Gastroesophageal sphincter (tissue), 4 donors: ENCODE results near the gene EIF5. TPM values are rescaled to one million over a fixed set of nuclear protein-coding genes. Genes with fewer than 3 reads are reported as not detected.
A peak's percentile ranks its signal among the peaks of the same experiment; 100 is the strongest.
"Not testable (repeated sequence)": the region's sequence is repeated elsewhere in the genome, so short reads cannot be mapped to it uniquely, and the experiment has no call there.

ENCODE experiments used
- ATAC-seq: fragments of 150-250 bp; one replicate; pipeline ENCODE4 v1.9.1; 2016; ENCODE audit warnings: mild to moderate bottlenecking, moderate library complexity
- H3K27ac ChIP-seq, 4 donors: fragments of 200-600 bp; sonication (generic) in 3 of 4; 1 replicate in 3 of 4; 2 replicates in 1 of 4; pipeline ENCODE4 v1.5.1; 2016 to 2019
- H3K27me3 ChIP-seq: fragments of 200-600 bp; sonication (generic); one replicate; pipeline ENCODE4 v1.5.1; 2019
- H3K36me3 ChIP-seq, 2 donors: fragments of 200-600 bp; sonication (generic); one replicate each; pipeline ENCODE4 v1.5.1; 2019; ENCODE audit warnings: control low read depth in 1 of 2
- H3K4me1 ChIP-seq, 3 donors: fragments of 200-600 bp; sonication (generic); 1 replicate in 2 of 3; 2 replicates in 1 of 3; pipeline ENCODE4 v1.5.1; 2016 to 2019; ENCODE audit warnings: control low read depth in 2 of 3
- H3K4me3 ChIP-seq, 2 donors: fragments of 200-600 bp; sonication (generic); one replicate each; pipeline ENCODE4 v1.5.1; 2019; ENCODE audit warnings: mild to moderate bottlenecking in 1 of 2, moderate library complexity in 1 of 2
- H3K9me3 ChIP-seq, 3 donors: fragments of 200-600 bp; sonication (generic); one replicate each; pipeline ENCODE4 v1.5.1; 2017 to 2019; ENCODE audit warnings: control low read depth in 2 of 3
- EP300 ChIP-seq: sonication (generic); formaldehyde crosslinking; IDR thresholded peaks from one replicate; pipeline ENCODE4 v1.6.1; 2017; ENCODE audit warnings: antibody characterized with exemption, mild to moderate bottlenecking
- POLR2A ChIP-seq, 2 donors: fragments of 450-650 bp; IDR thresholded peaks; one replicate each; pipeline ENCODE4 v1.6.1; 2017; ENCODE audit warnings: antibody characterized with exemption in 2 of 2, mild to moderate bottlenecking in 2 of 2, moderate library complexity in 1 of 2
- POLR2AphosphoS5 ChIP-seq: sonication (generic); formaldehyde crosslinking; IDR thresholded peaks from one replicate; pipeline ENCODE4 v1.6.1; 2017; ENCODE audit warnings: antibody characterized with exemption
- WGBS, 2 donors: methylation state at CpG; one replicate each; pipeline ENCODE4 v1.1.5; 2018; ENCODE audit warnings: low coverage in 1 of 2; 5-methylcytosine and 5-hydroxymethylcytosine counted together
- total RNA-seq, 4 donors: library from RNA; depleted of rRNA; stranded (reverse); fragments of >200 nt; gene quantifications; one replicate each; pipeline ENCODE4 v1.1.0, GENCODE V29; 2016
- TF ChIP-seq, protein P1 (sequence below), 4 experiments: fragments of 200-600 bp in 2 of 4; fragments of 450-650 bp in 2 of 4; sonication (generic) in 1 of 4; IDR thresholded peaks; one replicate each; pipeline ENCODE4 v1.5.1; 2017 to 2019; ENCODE audit warnings: antibody characterized with exemption in 4 of 4, mild to moderate bottlenecking in 2 of 4, moderate library complexity in 2 of 4

The EIF5 gene
- total RNA-seq, 4 donors from 2014 or later = 166 to 252 (median 203) TPM

DNA sequence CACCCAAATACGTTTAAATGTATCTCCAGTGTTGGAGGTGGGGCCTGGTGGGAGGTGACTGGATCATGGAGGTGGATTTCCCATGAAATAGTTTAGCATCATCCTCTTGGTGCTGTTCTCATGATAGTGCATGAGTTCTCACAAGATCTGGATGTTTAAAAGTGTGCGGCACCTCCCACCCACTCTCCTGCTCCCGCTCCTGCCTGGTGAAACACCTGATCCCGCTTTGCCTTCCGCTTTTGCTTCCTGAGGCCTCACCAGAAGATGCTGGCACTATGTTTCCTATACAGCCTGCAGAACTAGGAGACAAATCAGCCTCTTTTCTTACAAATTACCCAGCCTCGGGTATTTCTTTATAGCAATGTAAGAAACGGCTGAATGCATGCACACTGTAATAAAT is 20.1 kb downstream of the EIF5 start:
- 90 to 93% methylated on average over 2 to 6 of the region's 7 CpGs for WGBS, 2 donors
- ATAC-seq = no peak
- Histone ChIP-seq H3K4me1 (no peaks in the 10 kb centered on the region), H3K36me3 (no peaks in the 10 kb centered on the region), H3K27me3 (peaks cover 9% of the 10 kb centered on the region), H3K27ac (no peak overlapping the region), H3K4me3 (no peak overlapping the region), H3K9me3 (no peaks in the 10 kb centered on the region)
- TF ChIP-seq POLR2AphosphoS5 = no peak

DNA sequence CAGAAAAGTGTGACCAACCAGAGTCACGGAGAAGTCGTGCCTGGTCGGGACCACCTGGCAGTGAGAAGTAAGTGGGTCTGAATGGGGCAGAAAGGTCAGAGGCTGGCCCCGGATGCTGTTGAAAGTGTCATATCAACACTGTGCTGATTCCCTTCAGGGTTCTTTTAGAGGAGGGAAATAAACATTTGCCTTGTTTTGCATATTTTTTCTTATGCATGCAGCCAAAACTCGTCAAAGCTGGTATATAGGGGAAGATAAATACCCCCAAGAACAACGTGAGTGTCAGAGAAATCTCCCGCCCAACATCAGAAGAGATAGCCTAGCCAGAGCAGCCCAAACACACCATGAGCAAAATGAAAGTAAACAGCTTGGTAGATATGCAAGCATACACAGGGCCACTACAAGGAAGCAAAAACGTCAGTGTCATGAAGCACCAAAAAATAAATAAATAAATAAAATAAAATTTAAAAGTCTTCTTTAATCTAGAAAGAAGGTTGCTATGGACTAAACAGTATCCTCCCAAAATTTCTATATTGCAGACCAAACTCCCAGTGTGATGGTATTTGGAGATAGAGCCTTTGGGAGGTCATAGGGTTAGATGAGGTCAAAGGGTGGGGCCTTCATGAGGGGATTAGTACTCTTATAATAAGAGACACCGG is 22.1 kb downstream of the EIF5 start:
- ATAC-seq = no peak
- 47 to 56% methylated on average over 2 to 6 of the region's 9 CpGs for WGBS, 2 donors
- Histone ChIP-seq H3K9me3 (no peaks in the 10 kb centered on the region), H3K27me3 (peaks cover 16% of the 10 kb centered on the region), H3K4me3 (no peak overlapping the region), H3K36me3 (no peaks in the 10 kb centered on the region), H3K4me1 (no peaks in the 10 kb centered on the region), H3K27ac (no peak overlapping the region)
- TF ChIP-seq POLR2A (IDR thresholded peaks at IDR 0.05) (no peak), POLR2AphosphoS5 (no peak), EP300 (no peak)
- TF ChIP-seq, protein P1, sequence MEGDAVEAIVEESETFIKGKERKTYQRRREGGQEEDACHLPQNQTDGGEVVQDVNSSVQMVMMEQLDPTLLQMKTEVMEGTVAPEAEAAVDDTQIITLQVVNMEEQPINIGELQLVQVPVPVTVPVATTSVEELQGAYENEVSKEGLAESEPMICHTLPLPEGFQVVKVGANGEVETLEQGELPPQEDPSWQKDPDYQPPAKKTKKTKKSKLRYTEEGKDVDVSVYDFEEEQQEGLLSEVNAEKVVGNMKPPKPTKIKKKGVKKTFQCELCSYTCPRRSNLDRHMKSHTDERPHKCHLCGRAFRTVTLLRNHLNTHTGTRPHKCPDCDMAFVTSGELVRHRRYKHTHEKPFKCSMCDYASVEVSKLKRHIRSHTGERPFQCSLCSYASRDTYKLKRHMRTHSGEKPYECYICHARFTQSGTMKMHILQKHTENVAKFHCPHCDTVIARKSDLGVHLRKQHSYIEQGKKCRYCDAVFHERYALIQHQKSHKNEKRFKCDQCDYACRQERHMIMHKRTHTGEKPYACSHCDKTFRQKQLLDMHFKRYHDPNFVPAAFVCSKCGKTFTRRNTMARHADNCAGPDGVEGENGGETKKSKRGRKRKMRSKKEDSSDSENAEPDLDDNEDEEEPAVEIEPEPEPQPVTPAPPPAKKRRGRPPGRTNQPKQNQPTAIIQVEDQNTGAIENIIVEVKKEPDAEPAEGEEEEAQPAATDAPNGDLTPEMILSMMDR (IDR thresholded peaks at IDR 0.05) = no peak

DNA sequence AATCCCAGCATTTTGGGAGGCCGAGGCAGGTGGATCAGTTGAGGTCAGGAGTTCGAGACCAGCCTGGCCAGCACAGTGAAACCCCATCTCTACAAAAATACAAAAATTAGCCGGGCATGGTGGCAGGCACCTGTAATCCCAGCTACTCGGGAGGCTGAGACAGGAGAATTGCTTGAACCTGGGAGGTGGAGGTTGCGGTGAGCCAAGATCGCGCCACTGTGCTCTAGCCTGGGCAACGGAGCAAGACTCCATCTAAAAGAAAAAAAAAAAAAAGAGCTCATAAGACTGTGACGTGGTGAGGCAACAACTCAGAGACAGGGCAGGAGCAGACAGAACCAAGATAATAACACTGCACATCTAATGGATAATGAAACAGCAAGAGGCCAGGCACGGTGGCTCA is 23.5 kb downstream of the EIF5 start:
- ATAC-seq, H3K4me1 ChIP-seq, H3K27ac ChIP-seq, H3K4me3 ChIP-seq, H3K9me3 ChIP-seq, H3K36me3 ChIP-seq: not testable (repeated sequence)
- 63 to 86% methylated on average over 2 to 6 of the region's 10 CpGs for WGBS, 2 donors
- H3K27me3 ChIP-seq = peaks cover 16% of the 10 kb centered on the region

DNA sequence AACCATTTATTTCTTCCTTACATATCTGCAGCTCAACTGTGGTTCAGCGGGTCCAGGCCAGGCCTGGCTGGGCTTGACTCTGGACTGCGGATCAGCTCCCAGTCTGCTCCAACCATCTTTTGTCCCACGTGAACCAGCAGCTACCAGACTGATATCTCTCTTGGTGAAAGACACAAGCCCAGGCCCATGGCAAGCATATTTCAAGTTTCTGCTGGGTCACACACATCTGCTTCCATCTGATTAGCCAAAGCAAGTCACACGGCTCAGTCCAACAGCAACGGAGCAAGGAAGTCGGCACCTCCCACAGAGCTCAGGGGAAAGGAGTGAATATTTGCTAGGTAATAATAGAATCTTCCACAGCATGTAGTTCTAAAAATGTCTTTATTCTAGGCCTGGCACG is 26.5 kb downstream of the EIF5 start:
- no peak for ATAC-seq
- Histone ChIP-seq H3K36me3 (no peaks in the 10 kb centered on the region), H3K27me3 (peaks cover 7% of the 10 kb centered on the region), H3K4me1 (no peaks in the 10 kb centered on the region), H3K27ac (no peak overlapping the region), H3K9me3 (peaks cover 0 to 6% (median 0%) of the 10 kb centered on the region in 3 donors), H3K4me3 (no peak overlapping the region)
- no peak for TF ChIP-seq POLR2AphosphoS5
- TF ChIP-seq EP300 = no peak
- no peak for TF ChIP-seq POLR2A (IDR thresholded peaks at IDR 0.05)
- TF ChIP-seq, protein P1 (IDR thresholded peaks at IDR 0.05) = no peak
- WGBS, 2 donors = 76 to 82% methylated on average over 4 to 6 of the region's 7 CpGs

DNA sequence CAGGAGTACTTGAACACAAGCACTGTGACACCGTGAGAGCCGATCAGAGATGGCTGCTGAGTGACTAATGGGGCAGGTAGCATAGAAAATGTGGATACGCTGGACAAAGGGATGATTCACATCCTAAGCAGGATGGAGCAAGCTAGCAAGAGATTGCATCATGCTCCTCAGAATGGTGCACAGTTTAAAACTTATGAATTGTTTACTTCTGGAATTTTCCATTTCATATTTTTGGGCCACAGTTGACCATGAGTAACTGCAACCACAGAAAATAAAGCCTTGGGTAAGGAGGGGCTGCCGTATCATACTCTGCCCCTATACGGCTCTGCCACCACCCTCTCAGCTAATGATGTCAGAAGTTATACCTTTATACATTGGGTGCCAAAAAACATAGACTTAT is 27.8 kb downstream of the EIF5 start:
- Histone ChIP-seq H3K36me3 (no peaks in the 10 kb centered on the region), H3K4me3 (no peak overlapping the region), H3K4me1 (no peaks in the 10 kb centered on the region), H3K9me3 (peaks cover 0 to 6% (median 0%) of the 10 kb centered on the region in 3 donors), H3K27me3 (peaks cover 7% of the 10 kb centered on the region), H3K27ac (no peak overlapping the region)
- ATAC-seq = peak; percentile 81
- WGBS, 2 donors = 54 to 64% methylated on average over 5 of the region's 5 CpGs
- TF ChIP-seq POLR2A (IDR thresholded peaks at IDR 0.05) = no peak
- TF ChIP-seq, protein P1 (IDR thresholded peaks at IDR 0.05) = no peak
- no peak for TF ChIP-seq POLR2AphosphoS5
- TF ChIP-seq EP300 = no peak

DNA sequence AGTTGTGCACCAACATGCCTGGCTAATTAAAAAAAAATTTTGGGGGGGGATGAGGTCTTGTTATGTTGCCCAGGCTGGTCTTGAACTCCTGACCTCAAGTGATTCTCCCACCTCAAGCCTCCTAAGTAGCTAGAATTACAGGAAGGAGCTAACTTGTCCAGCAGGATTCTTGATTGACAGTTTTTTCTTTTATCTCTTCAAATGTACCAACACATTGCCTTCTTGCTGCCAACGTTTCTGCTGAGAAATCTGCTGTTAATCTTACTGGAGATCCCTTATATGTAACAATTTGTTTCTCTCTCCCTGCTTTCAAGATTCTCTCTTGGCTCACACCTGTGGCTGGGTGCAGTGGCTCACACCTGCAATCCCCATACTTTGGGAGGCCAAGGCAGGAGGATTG is 28.7 kb downstream of the EIF5 start:
- Histone ChIP-seq H3K4me1 (no peaks in the 10 kb centered on the region), H3K27me3 (peaks cover 7% of the 10 kb centered on the region), H3K36me3 (no peaks in the 10 kb centered on the region), H3K4me3 (no peak overlapping the region), H3K27ac (no peak overlapping the region), H3K9me3 (peaks cover 0 to 6% (median 0%) of the 10 kb centered on the region in 3 donors)
- no peak for TF ChIP-seq POLR2AphosphoS5
- TF ChIP-seq, protein P1 (IDR thresholded peaks at IDR 0.05) = no peak
- no peak for TF ChIP-seq EP300
- TF ChIP-seq POLR2A (IDR thresholded peaks at IDR 0.05) = no peak
- WGBS, 2 donors = 30 to 78% methylated on average over 1 of the region's 1 CpG
- ATAC-seq = no peak
